ENCODE results near the gene FHIT.
"Not testable (repeated sequence)": the region's sequence is repeated elsewhere in the genome, so short reads cannot be mapped to it uniquely, and the experiment has no call there.

The FHIT gene

DNA sequence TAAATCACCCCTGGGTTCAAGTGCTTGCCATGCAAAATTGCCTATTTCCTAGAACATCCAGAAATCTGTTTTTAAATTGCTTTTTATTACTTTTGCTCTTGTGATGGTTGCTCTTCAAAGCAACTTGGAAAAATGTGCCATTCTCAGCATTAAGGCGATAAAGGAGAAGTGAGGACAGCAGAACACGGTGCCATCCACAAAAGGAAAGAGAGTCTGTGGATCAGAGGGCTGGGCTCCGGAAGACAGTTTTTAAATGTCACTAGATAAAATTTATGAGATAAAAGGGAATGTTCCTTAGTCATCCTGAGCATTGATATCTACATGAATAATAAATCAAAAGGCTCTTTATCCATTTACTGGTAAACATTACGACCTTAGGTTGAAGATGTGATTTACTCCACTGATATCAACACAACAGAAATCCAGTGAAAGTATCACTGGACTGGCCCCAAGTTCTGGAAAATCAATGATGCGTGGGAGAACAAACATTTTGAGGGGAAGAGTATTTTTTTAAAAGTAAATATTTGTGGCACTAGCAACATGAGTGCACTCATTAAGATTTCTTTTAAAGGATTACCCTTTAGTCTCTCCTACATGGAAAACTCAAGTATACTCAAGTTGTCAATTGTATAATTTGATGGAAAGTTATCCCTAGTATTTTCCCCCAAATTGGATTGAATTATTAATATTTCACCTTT, 554.7 kb downstream of the FHIT start:
- TF ChIP-seq, protein P1, sequence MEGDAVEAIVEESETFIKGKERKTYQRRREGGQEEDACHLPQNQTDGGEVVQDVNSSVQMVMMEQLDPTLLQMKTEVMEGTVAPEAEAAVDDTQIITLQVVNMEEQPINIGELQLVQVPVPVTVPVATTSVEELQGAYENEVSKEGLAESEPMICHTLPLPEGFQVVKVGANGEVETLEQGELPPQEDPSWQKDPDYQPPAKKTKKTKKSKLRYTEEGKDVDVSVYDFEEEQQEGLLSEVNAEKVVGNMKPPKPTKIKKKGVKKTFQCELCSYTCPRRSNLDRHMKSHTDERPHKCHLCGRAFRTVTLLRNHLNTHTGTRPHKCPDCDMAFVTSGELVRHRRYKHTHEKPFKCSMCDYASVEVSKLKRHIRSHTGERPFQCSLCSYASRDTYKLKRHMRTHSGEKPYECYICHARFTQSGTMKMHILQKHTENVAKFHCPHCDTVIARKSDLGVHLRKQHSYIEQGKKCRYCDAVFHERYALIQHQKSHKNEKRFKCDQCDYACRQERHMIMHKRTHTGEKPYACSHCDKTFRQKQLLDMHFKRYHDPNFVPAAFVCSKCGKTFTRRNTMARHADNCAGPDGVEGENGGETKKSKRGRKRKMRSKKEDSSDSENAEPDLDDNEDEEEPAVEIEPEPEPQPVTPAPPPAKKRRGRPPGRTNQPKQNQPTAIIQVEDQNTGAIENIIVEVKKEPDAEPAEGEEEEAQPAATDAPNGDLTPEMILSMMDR (IDR thresholded peaks at IDR 0.05; ENCODE audit: unreplicated experiment in 3 of 3): no peak
- no peak overlapping the region for H3K27ac Mint-ChIP-seq
- no peaks in the 10 kb centered on the region for H3K27me3 Mint-ChIP-seq (ENCODE audit: low read depth)
- H3K4me3 Mint-ChIP-seq: no peak overlapping the region
- H3K4me1 Mint-ChIP-seq: peaks cover 8% of the 10 kb centered on the region
- H3K36me3 Mint-ChIP-seq (ENCODE audit: low read depth): no peaks in the 10 kb centered on the region
- peaks cover 7% of the 10 kb centered on the region for H3K9me3 Mint-ChIP-seq

DNA sequence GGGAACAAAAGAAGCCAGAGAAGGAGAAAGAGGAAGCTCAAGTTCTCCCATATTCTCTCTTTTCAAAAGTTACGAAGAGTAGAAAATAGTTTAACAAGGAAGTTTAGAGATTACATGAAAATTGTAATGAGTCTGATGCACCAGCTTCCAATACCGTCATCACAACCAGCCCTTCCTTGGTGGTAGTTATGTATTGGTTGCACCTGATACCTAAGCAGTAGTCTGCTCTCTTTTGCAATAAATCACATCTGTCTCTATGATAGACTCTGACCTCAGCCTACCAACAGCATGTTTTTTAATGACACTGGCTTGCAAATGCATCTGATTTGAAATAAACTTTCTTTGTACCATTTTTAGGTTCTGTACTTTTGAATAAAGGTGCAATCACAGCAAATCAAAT, 575.8 kb downstream of the FHIT start:
- Mint-ChIP-seq H3K4me1 (no peaks in the 10 kb centered on the region), H3K4me3 (no peak overlapping the region), H3K27me3 (ENCODE audit: low read depth) (no peaks in the 10 kb centered on the region), H3K27ac (no peak overlapping the region), H3K36me3 (ENCODE audit: low read depth) (no peaks in the 10 kb centered on the region), H3K9me3 (peaks cover 19% of the 10 kb centered on the region)
- TF ChIP-seq, protein P1 (IDR thresholded peaks at IDR 0.05; ENCODE audit: unreplicated experiment in 3 of 3): no peak

DNA sequence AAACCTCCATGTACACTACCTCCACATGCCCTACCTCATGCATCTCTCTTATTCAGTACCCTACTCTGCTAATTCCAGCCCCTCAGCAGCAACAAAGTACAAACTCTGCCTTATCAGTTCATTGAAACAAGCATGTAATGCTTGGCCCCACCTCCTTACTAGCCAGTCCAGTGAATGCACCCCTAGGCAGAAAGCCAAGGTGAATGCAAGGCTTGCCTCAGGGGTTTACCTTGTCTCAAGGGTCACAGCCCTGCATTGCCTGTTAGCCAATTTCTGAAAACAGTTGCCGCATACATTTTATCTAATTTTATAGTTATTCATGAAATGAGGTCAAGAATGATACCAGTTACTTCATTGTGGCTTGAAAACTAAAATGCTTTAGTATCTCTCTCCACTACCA, 576.4 kb downstream of the FHIT start:
- Mint-ChIP-seq H3K36me3 (ENCODE audit: low read depth) (no peaks in the 10 kb centered on the region), H3K27me3 (ENCODE audit: low read depth) (no peaks in the 10 kb centered on the region), H3K27ac (no peak overlapping the region), H3K4me1 (no peaks in the 10 kb centered on the region), H3K4me3 (no peak overlapping the region), H3K9me3 (peaks cover 19% of the 10 kb centered on the region)
- TF ChIP-seq, protein P1 (IDR thresholded peaks at IDR 0.05; ENCODE audit: unreplicated experiment in 3 of 3): no peak

DNA sequence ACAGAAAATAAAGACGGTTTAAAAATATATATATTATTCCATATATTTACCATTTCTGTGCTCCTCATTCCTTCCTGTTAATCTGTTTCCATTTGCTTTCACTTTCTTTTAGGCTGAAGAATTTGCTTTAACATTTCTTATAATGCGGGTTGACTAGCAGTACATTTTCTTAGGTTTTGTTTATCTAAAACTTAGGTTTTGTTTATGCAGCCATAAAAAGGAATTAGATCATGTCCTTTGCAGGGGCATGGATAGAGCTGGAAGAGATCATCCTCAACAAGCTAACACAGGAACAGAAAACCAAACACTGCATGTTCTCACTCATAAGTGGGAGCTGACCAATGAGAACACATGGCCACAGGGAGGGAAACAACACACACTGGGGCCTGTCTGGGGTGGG, 578.1 kb downstream of the FHIT start:
- no peaks in the 10 kb centered on the region for H3K36me3 Mint-ChIP-seq (ENCODE audit: low read depth)
- H3K4me3 Mint-ChIP-seq: no peak overlapping the region
- no peak overlapping the region for H3K27ac Mint-ChIP-seq
- H3K4me1 Mint-ChIP-seq: no peaks in the 10 kb centered on the region
- TF ChIP-seq, protein P1 (IDR thresholded peaks at IDR 0.05; ENCODE audit: unreplicated experiment in 3 of 3): no peak
- H3K9me3 Mint-ChIP-seq: peaks cover 19% of the 10 kb centered on the region
- no peaks in the 10 kb centered on the region for H3K27me3 Mint-ChIP-seq (ENCODE audit: low read depth)

DNA sequence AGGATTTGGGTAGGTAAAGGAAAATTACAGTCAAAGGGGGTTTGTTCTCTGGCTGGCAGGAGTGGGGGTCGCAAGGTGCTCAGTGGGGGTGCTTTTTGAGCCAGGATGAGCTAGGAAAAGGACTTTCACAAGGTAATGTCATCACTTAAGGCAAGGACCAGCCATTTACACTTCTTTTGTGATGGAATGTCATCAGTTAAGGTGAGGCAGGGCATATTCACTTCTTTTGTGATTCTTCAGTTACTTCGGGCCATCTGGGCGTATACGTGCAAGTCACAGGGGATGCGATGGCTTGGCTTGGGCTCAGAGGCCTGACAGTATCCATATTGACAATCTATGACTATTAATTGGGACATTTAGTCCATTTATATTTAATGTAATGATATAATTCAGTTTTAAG, 578.9 kb downstream of the FHIT start:
- H3K4me3 Mint-ChIP-seq: not testable (repeated sequence)
- peaks cover 19% of the 10 kb centered on the region for H3K9me3 Mint-ChIP-seq

DNA sequence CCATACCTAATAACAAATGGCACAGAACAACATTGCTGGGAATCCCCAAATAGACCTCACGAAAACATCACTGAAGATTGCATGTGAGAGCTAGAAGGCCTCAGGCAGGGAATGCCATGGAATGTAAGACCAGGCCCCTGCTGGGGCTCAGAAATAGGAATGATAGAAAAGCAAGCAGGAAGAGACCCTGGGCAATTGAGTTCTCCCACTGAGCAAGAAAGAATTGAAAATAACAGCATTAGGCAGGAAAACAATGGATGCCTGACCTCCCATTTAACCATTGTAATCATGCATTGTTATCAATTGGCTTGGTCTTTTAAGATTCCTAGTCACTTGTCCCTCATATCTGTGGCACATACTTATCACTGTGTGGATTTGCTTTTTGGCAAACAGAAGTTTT, 581.6 kb downstream of the FHIT start:
- Mint-ChIP-seq H3K27ac (no peak overlapping the region), H3K4me3 (no peak overlapping the region), H3K27me3 (ENCODE audit: low read depth) (no peaks in the 10 kb centered on the region), H3K4me1 (no peaks in the 10 kb centered on the region), H3K36me3 (ENCODE audit: low read depth) (no peaks in the 10 kb centered on the region), H3K9me3 (peaks cover 29% of the 10 kb centered on the region)
- TF ChIP-seq, protein P1 (IDR thresholded peaks at IDR 0.05; ENCODE audit: unreplicated experiment in 3 of 3): no peak

More for the DNA sequence above, 578.9 kb downstream of the FHIT start:
- H3K27ac Mint-ChIP-seq; H3K4me1 Mint-ChIP-seq; H3K36me3 Mint-ChIP-seq (ENCODE audit: low read depth); H3K27me3 Mint-ChIP-seq (ENCODE audit: low read depth): not testable (repeated sequence)

Measured in nephron (organoid).